ENCODE data around the gene MZF1. TPM values are rescaled to one million over a fixed set of nuclear protein-coding genes. Genes with fewer than 3 reads are reported as not detected.

The MZF1 gene
- total and polyA plus RNA-seq, 9 of the 15 experiments (the other 6 are each of a cell fraction or from before 2014, with no cell fraction given) = 0.31 to 29.3 (median 11.5) TPM

DNA sequence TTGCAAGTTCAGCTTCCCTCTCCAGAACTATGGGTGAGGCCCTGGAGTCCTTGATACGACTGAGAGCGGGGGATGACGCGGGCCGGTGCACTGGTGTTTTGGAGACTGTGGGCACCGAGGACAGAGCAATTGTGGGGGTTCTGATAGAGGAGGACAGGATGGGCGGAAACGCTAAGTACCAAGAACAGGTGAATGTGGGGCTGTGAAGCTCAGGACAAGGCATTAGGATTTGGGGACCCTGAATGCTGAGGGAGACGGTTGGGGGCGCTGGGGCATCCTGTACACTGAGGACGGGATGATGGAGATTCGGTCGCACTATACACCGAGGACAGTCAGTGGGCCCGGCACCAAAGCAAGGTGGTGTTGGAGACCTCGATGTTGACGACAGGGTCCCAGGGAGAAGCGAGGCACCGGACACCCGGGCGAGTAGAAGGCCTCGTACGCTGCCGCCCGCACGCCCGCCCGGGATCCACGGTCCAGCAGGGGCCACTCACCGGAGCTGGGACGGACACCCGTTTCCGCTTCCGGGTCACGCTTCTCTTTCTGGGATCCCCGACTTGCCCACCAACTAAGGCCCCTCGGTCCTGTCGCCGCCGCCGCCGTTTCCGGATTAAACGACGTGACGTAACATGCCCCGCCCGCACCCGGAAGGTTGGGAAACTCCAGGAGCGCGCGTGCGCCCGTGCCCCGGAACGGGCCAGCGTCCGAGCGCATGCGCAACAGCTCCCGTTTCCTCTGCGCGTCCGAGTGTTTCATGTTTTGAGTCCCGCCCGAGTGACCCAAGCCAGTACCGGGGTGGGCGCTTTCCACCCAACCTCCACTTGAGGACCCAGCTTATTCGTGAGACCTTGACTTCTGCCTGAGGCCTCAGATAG, 18.4 kb downstream of the MZF1 start, which contains the start of gene CHMP2A (continued):
- TF ChIP-seq ZNF449 (CRISPR knock-in tag; IDR thresholded peaks at IDR 0.05) = no peak
- TF ChIP-seq, protein P1, sequence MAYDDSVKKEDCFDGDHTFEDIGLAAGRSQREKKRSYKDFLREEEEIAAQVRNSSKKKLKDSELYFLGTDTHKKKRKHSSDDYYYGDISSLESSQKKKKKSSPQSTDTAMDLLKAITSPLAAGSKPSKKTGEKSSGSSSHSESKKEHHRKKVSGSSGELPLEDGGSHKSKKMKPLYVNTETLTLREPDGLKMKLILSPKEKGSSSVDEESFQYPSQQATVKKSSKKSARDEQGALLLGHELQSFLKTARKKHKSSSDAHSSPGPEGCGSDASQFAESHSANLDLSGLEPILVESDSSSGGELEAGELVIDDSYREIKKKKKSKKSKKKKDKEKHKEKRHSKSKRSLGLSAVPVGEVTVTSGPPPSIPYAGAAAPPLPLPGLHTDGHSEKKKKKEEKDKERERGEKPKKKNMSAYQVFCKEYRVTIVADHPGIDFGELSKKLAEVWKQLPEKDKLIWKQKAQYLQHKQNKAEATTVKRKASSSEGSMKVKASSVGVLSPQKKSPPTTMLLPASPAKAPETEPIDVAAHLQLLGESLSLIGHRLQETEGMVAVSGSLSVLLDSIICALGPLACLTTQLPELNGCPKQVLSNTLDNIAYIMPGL (CRISPR knock-in tag; IDR thresholded peaks at IDR 0.05) = 0 out of 2 replicates have a peak, but pooled peaks have one; percentile 11
- no peak for TF ChIP-seq ARHGAP35 (IDR thresholded peaks at IDR 0.05; ENCODE audit: partially characterized antibody)
- peak; percentile 89 for TF ChIP-seq ZBTB17 (CRISPR knock-in tag; IDR thresholded peaks at IDR 0.05)
- peak in 1 of 2 experiments; percentile 76; a peak in 2 of 4 replicates for TF ChIP-seq ETV6 (IDR thresholded peaks at IDR 0.05; ENCODE audit: borderline replicate concordance in 1 of 2, low read depth in 2 of 2, low read length in 1 of 2)
- TF ChIP-seq ETV6 (CRISPR knock-in tag; IDR thresholded peaks at IDR 0.05; ENCODE audit: borderline replicate concordance) = 0 out of 2 replicates have a peak, but pooled peaks have one; percentile 24
- peak; percentile 82 for TF ChIP-seq POU5F1 (IDR thresholded peaks at IDR 0.05; ENCODE audit: borderline replicate concordance, low read depth, low read length, partially characterized antibody)
- TF ChIP-seq MEIS2 (IDR thresholded peaks at IDR 0.05; ENCODE audit: partially characterized antibody) = peak; percentile 97
- peak; percentile 93 for TF ChIP-seq RBM22 (IDR thresholded peaks at IDR 0.05; ENCODE audit: low read depth, low read length, poor library complexity, severe bottlenecking)
- no peak for TF ChIP-seq HOMEZ (CRISPR knock-in tag; IDR thresholded peaks at IDR 0.05)
- no peak for TF ChIP-seq FOXM1 (IDR thresholded peaks at IDR 0.05; ENCODE audit: low read depth)
- TF ChIP-seq FOXM1 (CRISPR knock-in tag; IDR thresholded peaks at IDR 0.05; ENCODE audit: low read depth) = no peak; the same call in 1 of the 2 replicates
- peak; percentile 99 for TF ChIP-seq POLR2AphosphoS2 (IDR thresholded peaks at IDR 0.05; ENCODE audit: low read length)
- peak; percentile 69 for TF ChIP-seq RB1 (IDR thresholded peaks at IDR 0.05; ENCODE audit: low read depth)
- peak; percentile 60; the same call in 1 of the 2 replicates for TF ChIP-seq ETV5 (CRISPR knock-in tag; IDR thresholded peaks at IDR 0.05; ENCODE audit: low read depth)
- peak; percentile 31 for TF ChIP-seq RBM39 (optimal IDR thresholded peaks at IDR 0.05; ENCODE audit: low read depth, low read length)
- TF ChIP-seq, protein P2, sequence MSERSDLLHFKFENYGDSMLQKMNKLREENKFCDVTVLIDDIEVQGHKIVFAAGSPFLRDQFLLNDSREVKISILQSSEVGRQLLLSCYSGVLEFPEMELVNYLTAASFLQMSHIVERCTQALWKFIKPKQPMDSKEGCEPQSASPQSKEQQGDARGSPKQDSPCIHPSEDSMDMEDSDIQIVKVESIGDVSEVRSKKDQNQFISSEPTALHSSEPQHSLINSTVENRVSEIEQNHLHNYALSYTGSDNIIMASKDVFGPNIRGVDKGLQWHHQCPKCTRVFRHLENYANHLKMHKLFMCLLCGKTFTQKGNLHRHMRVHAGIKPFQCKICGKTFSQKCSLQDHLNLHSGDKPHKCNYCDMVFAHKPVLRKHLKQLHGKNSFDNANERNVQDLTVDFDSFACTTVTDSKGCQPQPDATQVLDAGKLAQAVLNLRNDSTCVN (CRISPR knock-in tag; IDR thresholded peaks at IDR 0.05) = peak; percentile 69; the same call in 1 of the 2 replicates
- no peak for TF ChIP-seq ZNF512 (tag; IDR thresholded peaks at IDR 0.05)
- TF ChIP-seq GABPB1 (CRISPR knock-in tag; IDR thresholded peaks at IDR 0.05) = peak; percentile 99

Data from K562 (cell line).